NT2/D1 (cell line): ENCODE measurements around the gene HENMT1.

Experiments used
- DNase-seq: peaks from one replicate; pipeline ENCODE4 v3.0.0-alpha.2; 2011; ENCODE audit warnings: low read depth, low spot score
- H3K27me3 ChIP-seq: 2 replicates; pipeline ENCODE4 v1.6.0; 2011; ENCODE audit warnings: mild to moderate bottlenecking; ENCODE audit not compliant: insufficient read length, insufficient read depth
- H3K36me3 ChIP-seq: 2 replicates; pipeline ENCODE4 v1.6.1; 2011; ENCODE audit warnings: mild to moderate bottlenecking, low read length, mixed read lengths; ENCODE audit not compliant: insufficient read depth, insufficient read length
- H3K4me1 ChIP-seq: 2 replicates; pipeline ENCODE4 v1.5.1; 2011; ENCODE audit not compliant: insufficient read depth, insufficient read length
- H3K4me3 ChIP-seq: 2 replicates; pipeline ENCODE4 v1.5.1; 2011; ENCODE audit warnings: low read depth; ENCODE audit not compliant: insufficient read length
- H3K9ac ChIP-seq: 2 replicates; pipeline ENCODE4 v1.6.0; 2011; ENCODE audit warnings: low read depth; ENCODE audit not compliant: insufficient read length
- H3K9me3 ChIP-seq: 2 replicates; pipeline ENCODE4 v1.5.1; 2011; ENCODE audit warnings: mild to moderate bottlenecking, low read length; ENCODE audit not compliant: insufficient read depth
- SUZ12 ChIP-seq: IDR thresholded peaks from 2 replicates; pipeline ENCODE4 v1.6.1; 2011; ENCODE audit not compliant: insufficient read length, insufficient read depth; ENCODE audit errors: extremely low read depth
- YY1 ChIP-seq: IDR thresholded peaks from 2 replicates; pipeline ENCODE4 v1.6.1; 2011; ENCODE audit not compliant: insufficient read length, insufficient read depth
- ZNF274 ChIP-seq: IDR thresholded peaks from 2 replicates; pipeline ENCODE4 v1.6.1; 2011; ENCODE audit warnings: mild to moderate bottlenecking, low read depth, low read length

HENMT1 gene

DNA sequence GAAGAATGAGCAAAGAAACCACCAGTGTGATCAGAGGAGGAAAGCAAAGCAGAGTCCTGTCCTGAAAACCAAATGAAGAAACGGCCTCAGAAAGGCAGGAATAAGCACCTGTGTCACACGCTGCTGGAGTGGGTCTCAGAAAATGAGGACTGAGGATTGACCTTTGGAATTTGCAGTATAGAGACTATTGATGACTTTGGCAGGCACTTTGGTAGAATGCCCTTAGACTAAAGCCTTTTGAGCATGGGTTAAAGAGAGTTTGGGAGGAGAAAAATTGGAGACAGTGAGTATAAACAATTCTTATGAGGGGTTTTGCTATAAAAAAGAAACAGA lies 43.2 kb downstream of the HENMT1 start:
- Histone ChIP-seq H3K4me1 (no peaks in the 10 kb centered on the region), H3K9me3 (no peaks in the 10 kb centered on the region), H3K36me3 (peaks cover 8% of the 10 kb centered on the region), H3K9ac (no peak overlapping the region), H3K27me3 (no peaks in the 10 kb centered on the region), H3K4me3 (no peak overlapping the region)
- no peak for DNase-seq
- TF ChIP-seq YY1, result no peak
- TF ChIP-seq ZNF274, result no peak
- no peak for TF ChIP-seq SUZ12

DNA sequence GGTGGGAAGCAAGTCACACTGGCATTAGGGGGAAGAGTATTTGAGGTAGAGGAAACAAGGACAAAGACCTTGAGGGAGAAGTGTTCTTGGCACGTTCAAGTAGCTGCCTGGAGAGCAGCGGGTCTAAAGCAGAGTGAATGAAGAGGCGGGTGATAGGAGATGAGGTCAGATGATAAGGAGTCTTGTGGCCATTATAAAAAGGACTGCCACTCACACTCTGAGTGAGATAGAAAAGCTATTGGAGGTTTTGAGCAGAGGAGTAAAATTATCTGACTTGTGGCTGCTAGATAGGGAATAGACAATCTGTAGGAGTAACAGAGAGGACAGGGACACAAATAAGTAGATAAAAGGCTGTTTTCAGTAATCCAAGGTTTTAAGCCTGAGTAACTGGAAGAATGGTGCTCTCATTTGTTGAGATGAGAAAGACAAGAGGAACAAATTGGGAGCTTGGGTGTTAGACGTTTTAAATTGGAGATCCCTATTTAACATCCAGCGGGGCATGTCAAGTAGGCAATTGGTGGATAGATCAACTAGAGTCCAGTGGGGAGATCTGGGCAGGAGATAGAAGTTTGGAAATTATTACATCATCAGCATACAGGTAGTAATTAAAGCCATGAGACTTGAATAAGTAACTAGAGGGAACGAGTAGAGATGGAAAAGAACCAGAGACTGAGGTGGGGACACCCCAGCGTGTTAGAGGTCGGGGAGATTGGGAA lies 43.7 kb downstream of the HENMT1 start:
- no peaks in the 10 kb centered on the region for H3K4me1 ChIP-seq
- TF ChIP-seq SUZ12 (no peak), YY1 (no peak), ZNF274 (no peak)

DNA sequence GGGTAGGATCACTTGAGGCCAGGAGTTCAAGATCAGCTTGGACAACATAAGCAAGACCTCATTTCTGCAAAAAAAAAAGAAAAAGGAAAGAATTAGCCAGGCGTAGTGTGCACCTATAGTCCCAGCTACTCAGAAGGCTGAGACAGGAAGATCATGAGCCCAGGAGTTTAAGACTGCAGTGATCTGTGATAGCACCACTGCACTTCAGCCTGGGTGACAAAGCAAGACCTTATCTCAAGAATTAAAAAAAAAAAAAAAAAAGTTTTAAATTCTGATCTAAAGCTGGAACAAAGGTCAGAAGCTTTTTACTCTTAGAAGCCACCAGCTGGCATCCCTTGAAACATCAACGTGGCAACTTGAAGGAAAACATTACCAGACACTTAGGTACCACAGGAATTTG lies 45.3 kb downstream of the HENMT1 start:
- Histone ChIP-seq H3K9ac (no peak overlapping the region), H3K36me3 (peaks cover 13% of the 10 kb centered on the region), H3K4me1 (no peaks in the 10 kb centered on the region), H3K27me3 (no peaks in the 10 kb centered on the region), H3K4me3 (no peak overlapping the region), H3K9me3 (no peaks in the 10 kb centered on the region)
- TF ChIP-seq YY1, result no peak
- TF ChIP-seq SUZ12, result no peak
- no peak for TF ChIP-seq ZNF274
- no peak for DNase-seq

More for the DNA sequence above, 43.7 kb downstream of the HENMT1 start:
- Histone ChIP-seq H3K9me3 (no peaks in the 10 kb centered on the region), H3K36me3 (peaks cover 13% of the 10 kb centered on the region), H3K4me3 (no peak overlapping the region), H3K9ac (no peak overlapping the region), H3K27me3 (no peaks in the 10 kb centered on the region)
- no peak for DNase-seq

DNA sequence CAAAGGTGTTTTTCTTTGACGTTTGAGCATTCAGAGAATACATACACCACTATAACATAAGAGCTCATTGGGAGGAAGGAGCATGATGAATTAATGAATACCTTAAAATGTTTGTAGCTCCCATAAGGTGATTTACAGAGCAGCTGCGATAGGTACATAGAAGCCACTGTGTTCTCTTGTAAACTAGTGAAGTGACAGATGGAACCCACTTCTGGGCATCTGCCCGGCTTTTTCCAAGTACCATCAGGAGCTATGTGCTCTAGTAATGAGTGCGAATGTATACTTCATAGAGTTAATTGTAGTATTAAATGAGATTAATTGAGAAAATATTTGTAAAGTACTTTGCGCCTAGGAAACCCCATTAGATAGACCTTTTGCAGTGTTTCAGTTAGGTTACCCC lies 48.4 kb downstream of the HENMT1 start:
- no peak for DNase-seq
- TF ChIP-seq YY1, result no peak
- Histone ChIP-seq H3K4me3 (no peak overlapping the region), H3K9me3 (no peaks in the 10 kb centered on the region), H3K36me3 (peaks cover 13% of the 10 kb centered on the region), H3K9ac (no peak overlapping the region), H3K4me1 (no peaks in the 10 kb centered on the region), H3K27me3 (no peaks in the 10 kb centered on the region)

DNA sequence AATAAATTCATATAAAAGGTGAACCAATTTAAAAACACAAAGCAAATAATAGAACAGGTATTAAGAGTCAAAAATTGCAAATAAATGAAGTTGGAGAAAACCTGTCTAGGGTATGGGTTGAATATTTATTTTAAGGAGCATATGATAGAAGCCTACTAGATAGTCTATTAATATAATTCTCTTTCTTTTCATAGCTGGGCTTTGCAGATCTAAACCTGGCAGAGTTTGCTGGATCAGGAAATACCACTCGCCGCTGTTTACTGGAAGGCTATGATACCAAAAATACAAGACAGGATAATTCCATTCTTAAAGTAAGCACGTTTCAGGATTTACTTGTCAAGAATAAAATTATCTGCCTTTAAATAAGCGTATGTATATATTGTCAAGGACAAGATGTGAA lies 48.9 kb downstream of the HENMT1 start:
- no peaks in the 10 kb centered on the region for H3K4me1 ChIP-seq

DNA sequence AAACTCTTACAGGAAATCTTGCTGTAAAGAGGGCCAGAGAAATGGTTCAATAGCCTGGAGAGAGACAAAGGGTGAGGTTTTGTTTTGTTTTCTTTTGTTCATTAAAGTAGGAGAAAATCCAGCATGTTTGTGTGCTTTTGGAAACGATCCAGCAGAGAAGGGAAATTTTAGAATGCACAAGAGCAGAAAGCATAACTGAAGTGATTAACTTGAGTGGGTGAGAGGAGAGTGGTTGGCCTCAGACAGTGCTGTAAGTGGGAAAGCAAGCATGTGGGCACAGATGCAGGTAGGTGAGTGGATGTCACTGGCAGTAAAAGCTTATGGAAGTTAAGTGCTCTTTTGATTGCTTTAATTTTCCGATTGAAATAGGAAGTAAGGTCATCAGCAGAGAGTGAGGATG lies 50.8 kb downstream of the HENMT1 start:
- TF ChIP-seq YY1 (no peak), ZNF274 (no peak), SUZ12 (no peak)
- H3K4me3 ChIP-seq, result no peak overlapping the region

More for the DNA sequence above, 48.9 kb downstream of the HENMT1 start:
- Histone ChIP-seq H3K9me3 (no peaks in the 10 kb centered on the region), H3K4me3 (no peak overlapping the region), H3K27me3 (no peaks in the 10 kb centered on the region), H3K36me3 (peaks cover 13% of the 10 kb centered on the region), H3K9ac (no peak overlapping the region)
- DNase-seq, result no peak
- TF ChIP-seq ZNF274, result no peak
- TF ChIP-seq YY1, result no peak
- TF ChIP-seq SUZ12, result no peak

DNA sequence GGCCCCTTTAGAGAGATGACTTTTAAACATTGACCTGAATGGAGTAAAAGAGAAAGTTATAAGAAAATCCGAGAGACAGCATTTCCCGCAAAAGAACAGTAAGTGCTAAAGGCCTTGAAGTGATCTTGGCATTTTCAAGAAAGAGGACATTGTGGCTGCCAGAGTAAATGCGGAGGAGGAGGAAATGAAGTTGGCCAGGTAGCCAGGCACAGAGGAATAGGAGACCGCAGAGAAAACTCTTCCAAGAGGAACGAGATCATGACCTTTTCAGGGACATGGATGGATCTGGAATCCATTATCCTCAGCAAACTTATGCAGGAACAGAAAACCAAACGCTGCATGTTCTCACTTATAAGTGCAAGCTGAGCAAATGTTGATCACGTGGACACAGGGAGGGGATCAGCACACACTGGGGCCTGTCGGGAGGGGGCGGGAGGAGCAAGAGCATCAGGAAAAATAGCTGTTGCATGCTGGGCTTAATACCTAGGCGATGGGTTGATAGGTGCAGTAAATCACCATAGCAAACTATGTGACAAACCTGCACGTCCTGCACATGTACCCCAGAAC lies 51.3 kb downstream of the HENMT1 start:
- Histone ChIP-seq H3K4me1 (no peaks in the 10 kb centered on the region), H3K36me3 (peaks cover 13% of the 10 kb centered on the region), H3K27me3 (no peaks in the 10 kb centered on the region), H3K4me3 (no peak overlapping the region), H3K9ac (no peak overlapping the region), H3K9me3 (no peaks in the 10 kb centered on the region)
- no peak for DNase-seq
- TF ChIP-seq ZNF274, result no peak
- TF ChIP-seq YY1, result no peak
- TF ChIP-seq SUZ12, result no peak

More for the DNA sequence above, 50.8 kb downstream of the HENMT1 start:
- H3K36me3 ChIP-seq, result peaks cover 13% of the 10 kb centered on the region
- no peaks in the 10 kb centered on the region for H3K27me3 ChIP-seq
- no peaks in the 10 kb centered on the region for H3K4me1 ChIP-seq
- no peaks in the 10 kb centered on the region for H3K9me3 ChIP-seq
- no peak overlapping the region for H3K9ac ChIP-seq
- no peak for DNase-seq

DNA sequence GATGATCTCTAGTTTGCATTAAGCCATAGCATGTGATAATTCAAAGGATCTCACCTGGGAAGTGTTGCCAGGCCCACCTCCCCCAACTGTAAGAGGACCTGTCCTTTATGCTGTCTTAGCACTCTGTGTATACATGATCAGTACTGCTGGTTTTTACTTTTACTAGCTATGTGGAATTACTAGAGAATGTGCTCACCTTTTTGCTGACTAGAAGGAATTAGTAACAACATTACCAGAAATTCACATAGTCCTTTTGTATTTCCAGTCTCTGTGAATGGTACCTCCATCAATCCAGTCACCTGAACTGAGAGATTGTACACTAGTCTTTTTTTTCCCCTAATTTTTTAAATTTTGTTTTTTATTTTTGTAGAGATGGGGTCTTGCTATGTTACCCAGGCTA lies 54.4 kb downstream of the HENMT1 start:
- Histone ChIP-seq H3K27me3 (no peaks in the 10 kb centered on the region), H3K9me3 (no peaks in the 10 kb centered on the region), H3K4me3 (no peak overlapping the region), H3K4me1 (no peaks in the 10 kb centered on the region), H3K9ac (no peak overlapping the region), H3K36me3 (peaks cover 8% of the 10 kb centered on the region)
- DNase-seq, result no peak
- TF ChIP-seq SUZ12 (no peak), YY1 (no peak), ZNF274 (no peak)
